H1 (cell line): ENCODE results near the gene SUZ12. TPM values are rescaled to one million over a fixed set of nuclear protein-coding genes. Genes with fewer than 3 reads are reported as not detected.

Experiments
- SIN3A ChIP-seq, 2 experiments: IDR thresholded peaks in 1 of 2; conservative IDR thresholded peaks in 1 of 2; 2 replicates each; pipeline ENCODE4 v1.6.1; 2011 to 2012; ENCODE audit warnings: low read length in 2 of 2, improper control_type of control experiment in 1 of 2, low read depth in 1 of 2, mild to moderate bottlenecking in 1 of 2
- polyA plus RNA-seq, 7 experiments: library from polyadenylated mRNA; depleted of rRNA in 3 of 7; stranded (reverse) in 5 of 7; unstranded in 2 of 7; fragments of >200 nt in 5 of 7; fragments of 200-250 nt in 2 of 7; gene quantifications; 1 replicate in 5 of 7; 2 replicates in 1 of 7; 4 replicates in 1 of 7; pipeline versions ENCODE4 v1.2.1 to v1.2.3, GENCODE V29; 2011 to 2013; ENCODE audit warnings: missing spikeins in 2 of 7, mixed read lengths in 2 of 7
- total RNA-seq: library from RNA; stranded (reverse); fragmentation: NEBNext Ultra II Directional; extraction: Animal tissue kit (Norgen Biotek cat#: 25700); gene quantifications from 2 replicates; pipeline ENCODE4 v1.2.1, GENCODE V29; 2021
- TF ChIP-seq, protein P1 (sequence below): IDR thresholded peaks from 2 replicates; pipeline ENCODE4 v1.6.1; 2012; ENCODE audit warnings: inconsistent platforms

The SUZ12 gene
- total and polyA plus RNA-seq, 2 of the 8 experiments (the other 6 are each of a cell fraction or from before 2014, with no cell fraction given), result 9.1 to 34.6 TPM

DNA sequence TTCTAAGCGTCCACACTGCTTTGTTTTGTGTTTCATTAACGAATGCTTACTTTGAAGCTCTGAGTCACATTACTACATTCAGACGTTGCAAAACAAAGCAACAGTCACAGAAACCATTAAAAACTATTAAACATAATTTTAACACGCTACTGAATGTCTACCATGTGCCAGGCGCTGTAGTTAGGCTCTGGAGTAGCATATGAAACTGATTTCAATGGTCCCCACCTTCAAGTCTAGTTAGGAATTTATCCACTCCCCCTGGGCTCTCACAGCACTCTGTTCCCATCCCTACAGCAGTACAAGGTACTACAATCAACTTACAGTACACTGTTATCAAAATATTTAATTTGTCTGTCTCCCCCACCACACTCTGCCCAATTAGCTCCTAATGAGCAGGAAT, 35.9 kb upstream of the SUZ12 start (continued):
- no peak for TF ChIP-seq SIN3A (conservative IDR thresholded peaks at IDR 0.05 in 1 of 2, IDR thresholded peaks at IDR 0.05 in 1 of 2; ENCODE audit: low read depth in 1 of 2, low read length in 2 of 2)
- TF ChIP-seq, protein P1, sequence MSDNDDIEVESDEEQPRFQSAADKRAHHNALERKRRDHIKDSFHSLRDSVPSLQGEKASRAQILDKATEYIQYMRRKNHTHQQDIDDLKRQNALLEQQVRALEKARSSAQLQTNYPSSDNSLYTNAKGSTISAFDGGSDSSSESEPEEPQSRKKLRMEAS, result no peak
